Fibroblast of mammary gland (primary cell): ENCODE data around the gene FGF14.

Source experiments
- DNase-seq: peaks from one replicate; pipeline ENCODE4 v3.0.0-alpha.2; 2010; ENCODE audit warnings: low read depth
- H3K4me3 ChIP-seq: 2 replicates; pipeline ENCODE4 v1.5.1; 2011; ENCODE audit warnings: low read depth, mild to moderate bottlenecking, low read length, moderate library complexity; ENCODE audit not compliant: control insufficient read depth
- CTCF ChIP-seq: conservative IDR thresholded peaks from 2 replicates; pipeline ENCODE4 v1.5.1; 2011; ENCODE audit warnings: low read depth, low read length, inconsistent platforms; ENCODE audit not compliant: control insufficient read depth, insufficient read depth

FGF14 gene

GRCh38 chr13:101690871-101691270 is 711.0 kb downstream of the FGF14 start:
- no peak for TF ChIP-seq CTCF
- no peak overlapping the region for H3K4me3 ChIP-seq
- DNase-seq: no peak

- no peak for TF ChIP-seq CTCF
These were observed 715.8 kb downstream of the FGF14 start for GRCh38 chr13:101686003-101686402.

GRCh38 chr13:101681834-101682233 is 720.0 kb downstream of the FGF14 start:
- DNase-seq: peak; percentile 50
- TF ChIP-seq CTCF: no peak
- no peak overlapping the region for H3K4me3 ChIP-seq

More at GRCh38 chr13:101686003-101686402, 715.8 kb downstream of the FGF14 start:
- DNase-seq: no peak
- no peak overlapping the region for H3K4me3 ChIP-seq

GRCh38 chr13:101673360-101674105 is 728.3 kb downstream of the FGF14 start:
- TF ChIP-seq CTCF: no peak
- H3K4me3 ChIP-seq: no peak overlapping the region
- DNase-seq: peak; percentile 35

- no peak for TF ChIP-seq CTCF
- peak; percentile 46 for DNase-seq
- no peak overlapping the region for H3K4me3 ChIP-seq
These were observed 740.0 kb downstream of the FGF14 start for GRCh38 chr13:101661839-101662238.
